ENCODE measurements around the gene SMYD4.

DNA sequence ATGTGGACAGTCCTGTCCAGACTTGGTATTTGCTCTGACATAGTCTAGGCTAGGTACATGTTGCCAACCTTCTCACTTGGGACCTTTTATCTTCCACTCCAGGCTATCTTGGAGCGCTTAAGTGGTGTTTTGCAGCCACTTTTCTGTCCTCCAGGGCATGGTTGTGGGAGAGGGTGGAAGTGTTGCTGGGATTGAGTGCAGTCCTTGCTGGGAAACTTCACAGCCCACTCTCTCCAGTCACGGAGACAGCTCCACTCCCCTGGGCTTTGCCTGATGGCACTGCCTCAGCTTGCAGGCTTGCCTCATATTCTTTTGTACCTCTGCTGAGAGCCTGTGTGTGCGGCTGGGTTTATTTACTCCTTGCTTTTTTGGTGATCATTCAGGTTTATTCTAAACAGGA, 17.5 kb upstream of the SMYD4 start:
- TF ChIP-seq, protein P1, sequence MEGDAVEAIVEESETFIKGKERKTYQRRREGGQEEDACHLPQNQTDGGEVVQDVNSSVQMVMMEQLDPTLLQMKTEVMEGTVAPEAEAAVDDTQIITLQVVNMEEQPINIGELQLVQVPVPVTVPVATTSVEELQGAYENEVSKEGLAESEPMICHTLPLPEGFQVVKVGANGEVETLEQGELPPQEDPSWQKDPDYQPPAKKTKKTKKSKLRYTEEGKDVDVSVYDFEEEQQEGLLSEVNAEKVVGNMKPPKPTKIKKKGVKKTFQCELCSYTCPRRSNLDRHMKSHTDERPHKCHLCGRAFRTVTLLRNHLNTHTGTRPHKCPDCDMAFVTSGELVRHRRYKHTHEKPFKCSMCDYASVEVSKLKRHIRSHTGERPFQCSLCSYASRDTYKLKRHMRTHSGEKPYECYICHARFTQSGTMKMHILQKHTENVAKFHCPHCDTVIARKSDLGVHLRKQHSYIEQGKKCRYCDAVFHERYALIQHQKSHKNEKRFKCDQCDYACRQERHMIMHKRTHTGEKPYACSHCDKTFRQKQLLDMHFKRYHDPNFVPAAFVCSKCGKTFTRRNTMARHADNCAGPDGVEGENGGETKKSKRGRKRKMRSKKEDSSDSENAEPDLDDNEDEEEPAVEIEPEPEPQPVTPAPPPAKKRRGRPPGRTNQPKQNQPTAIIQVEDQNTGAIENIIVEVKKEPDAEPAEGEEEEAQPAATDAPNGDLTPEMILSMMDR (IDR thresholded peaks at IDR 0.05 in 4 of 5, conservative IDR thresholded peaks at IDR 0.05 in 1 of 5) = no peak
- no peak for TF ChIP-seq POLR2A (IDR thresholded peaks at IDR 0.05)
